ENCODE results near the gene PAM16. TPM values are rescaled to one million over a fixed set of nuclear protein-coding genes. Genes with fewer than 3 reads are reported as not detected.

Gene PAM16
- total and polyA plus RNA-seq, 2 of the 8 experiments (the other 6 are each of a cell fraction or from before 2014, with no cell fraction given): 78.3 to 198 TPM

DNA sequence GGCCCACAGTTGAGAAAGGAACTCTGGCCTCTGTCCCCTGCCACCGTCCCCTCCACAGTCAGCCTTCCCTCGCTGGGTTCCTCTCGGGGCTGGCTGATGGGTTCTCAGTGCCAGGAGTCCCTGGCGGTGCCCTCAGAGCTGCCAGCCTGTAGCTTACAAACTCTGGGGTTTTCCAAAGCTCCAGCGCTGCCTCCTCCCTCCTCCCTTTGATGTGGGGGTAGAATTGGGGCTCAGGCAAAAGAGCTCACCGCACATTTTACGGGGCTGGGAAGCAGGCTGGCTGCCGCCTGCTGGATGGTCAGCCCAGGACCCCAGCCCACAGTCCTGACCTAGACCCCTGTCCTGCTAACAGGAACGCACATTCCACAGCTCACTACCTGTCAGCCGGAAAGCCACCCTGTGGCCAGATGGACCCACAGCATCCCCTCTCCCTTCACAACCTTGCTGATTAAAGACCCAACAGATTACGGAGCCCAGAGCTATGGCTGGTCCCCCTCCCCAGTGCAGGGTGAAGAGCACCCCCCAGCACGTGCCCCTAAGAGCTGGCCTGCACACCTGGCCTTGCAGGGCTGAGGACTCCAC is 26.5 kb upstream of the PAM16 start:
- CTCF ChIA-PET (ENCODE audit: partially characterized antibody): interaction anchor here (0.6 to 24.8 kb wide), 18 partner anchors 8 to 394 kb away, joined by 3 to 659 read pairs (median 4); no protein-coding TSS in a partner anchor
- FAIRE-seq: no peak
- H3K79me2 ChIP-seq (ENCODE audit: control insufficient read depth in 1 of 2, insufficient read depth in 2 of 2, low read length in 2 of 2): peaks cover 0 to 11% of the 10 kb centered on the region in 2 experiments; a peak in 1 of 4 replicates
- TF ChIP-seq TEAD4 (IDR thresholded peaks at IDR 0.05; ENCODE audit: low read depth, low read length) (peak; percentile 72; the same call in 1 of the 2 replicates), CTBP2 (IDR thresholded peaks at IDR 0.05; ENCODE audit: borderline replicate concordance, insufficient read depth, insufficient read length, low read length) (no peak), RAD21 (IDR thresholded peaks at IDR 0.05 in 1 of 2, conservative IDR thresholded peaks at IDR 0.05 in 1 of 2; ENCODE audit: low read depth in 2 of 2, low read length in 2 of 2) (peak; percentile 36 to 44), RNF2 (IDR thresholded peaks at IDR 0.05; ENCODE audit: borderline replicate concordance, low read depth, low read length, missing control alignments, poor library complexity, severe bottlenecking) (no peak), GABPA (IDR thresholded peaks at IDR 0.05; ENCODE audit: borderline replicate concordance, insufficient read depth, low read length) (peak; percentile 21; the same call in 1 of the 2 replicates)
- TF ChIP-seq, protein P1, sequence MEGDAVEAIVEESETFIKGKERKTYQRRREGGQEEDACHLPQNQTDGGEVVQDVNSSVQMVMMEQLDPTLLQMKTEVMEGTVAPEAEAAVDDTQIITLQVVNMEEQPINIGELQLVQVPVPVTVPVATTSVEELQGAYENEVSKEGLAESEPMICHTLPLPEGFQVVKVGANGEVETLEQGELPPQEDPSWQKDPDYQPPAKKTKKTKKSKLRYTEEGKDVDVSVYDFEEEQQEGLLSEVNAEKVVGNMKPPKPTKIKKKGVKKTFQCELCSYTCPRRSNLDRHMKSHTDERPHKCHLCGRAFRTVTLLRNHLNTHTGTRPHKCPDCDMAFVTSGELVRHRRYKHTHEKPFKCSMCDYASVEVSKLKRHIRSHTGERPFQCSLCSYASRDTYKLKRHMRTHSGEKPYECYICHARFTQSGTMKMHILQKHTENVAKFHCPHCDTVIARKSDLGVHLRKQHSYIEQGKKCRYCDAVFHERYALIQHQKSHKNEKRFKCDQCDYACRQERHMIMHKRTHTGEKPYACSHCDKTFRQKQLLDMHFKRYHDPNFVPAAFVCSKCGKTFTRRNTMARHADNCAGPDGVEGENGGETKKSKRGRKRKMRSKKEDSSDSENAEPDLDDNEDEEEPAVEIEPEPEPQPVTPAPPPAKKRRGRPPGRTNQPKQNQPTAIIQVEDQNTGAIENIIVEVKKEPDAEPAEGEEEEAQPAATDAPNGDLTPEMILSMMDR (IDR thresholded peaks at IDR 0.05; ENCODE audit: control extremely low read depth in 1 of 3, insufficient read depth in 1 of 3, low read depth in 1 of 3, low read length in 3 of 3): peak in 2 of 3 experiments; percentile 43 to 62; a peak in 3 of 4 replicates

More for the DNA sequence above, 26.5 kb upstream of the PAM16 start:
- H3K4me2 ChIP-seq (ENCODE audit: insufficient read depth in 1 of 2, low read depth in 2 of 2, low read length in 2 of 2): peak overlapping the region; percentile 12 to 36
- peak overlapping the region; percentile 83 for H2BK5ac ChIP-seq (ENCODE audit: low read depth, low read length)
- H3K4me1 ChIP-seq (replicated peaks in 1 of 4; ENCODE audit: control insufficient read depth in 3 of 4, insufficient read depth in 4 of 4, low read length in 3 of 4): peaks cover 4 to 58% (median 50%) of the 10 kb centered on the region in 4 experiments
- H3K27me3 ChIP-seq (replicated peaks in 1 of 4; ENCODE audit: control insufficient read depth in 3 of 4, extremely low read depth in 1 of 4, insufficient read depth in 3 of 4, low read length in 3 of 4): no peaks in the 10 kb centered on the region
- peaks cover 3% of the 10 kb centered on the region; the same call in 1 of the 2 replicates for H3K79me1 ChIP-seq (ENCODE audit: low read depth, low read length)
- peak overlapping the region; percentile 40; the same call in 1 of the 2 replicates for H2AK5ac ChIP-seq (ENCODE audit: low read depth, low read length)
- peak overlapping the region; percentile 63; the same call in 1 of the 2 replicates for H2BK12ac ChIP-seq (ENCODE audit: low read depth, low read length)
- no peaks in the 10 kb centered on the region for H3K9me3 ChIP-seq (ENCODE audit: insufficient read depth in 2 of 2, low read depth in 1 of 2, low read length in 1 of 2)
- peak overlapping the region; percentile 66 for H4K91ac ChIP-seq (replicated peaks; ENCODE audit: insufficient read length, low read length)
- H3K18ac ChIP-seq (ENCODE audit: extremely low read depth, low read length): peak overlapping the region; percentile 44; the same call in 1 of the 2 replicates
- H3K36me3 ChIP-seq (ENCODE audit: control insufficient read depth in 2 of 4, insufficient read depth in 4 of 4, low read length in 3 of 4): peaks cover 0 to 18% (median under 1%) of the 10 kb centered on the region in 4 experiments; a peak in 4 of 8 replicates
- no peak for DNase-seq (ENCODE audit: low read depth in 1 of 2, low spot score in 2 of 2)
- no peak overlapping the region for H3K23ac ChIP-seq (ENCODE audit: insufficient read length)
- peak overlapping the region; percentile 12 for H3K4ac ChIP-seq (replicated peaks; ENCODE audit: insufficient read length, low read depth, low read length)
- no peak overlapping the region for H3K27ac ChIP-seq (ENCODE audit: low read depth, low read length)
- H4K5ac ChIP-seq (ENCODE audit: insufficient read length, low read depth, low read length): no peak overlapping the region
- H3K9ac ChIP-seq (replicated peaks in 1 of 4; ENCODE audit: extremely low read depth in 1 of 4, low read depth in 3 of 4, low read length in 3 of 4): no peak overlapping the region; a peak in 1 of 7 replicates
- H3K56ac ChIP-seq (replicated peaks; ENCODE audit: insufficient read length, low read depth, low read length): no peak overlapping the region
- no peak overlapping the region; the same call in 1 of the 2 replicates for H4K8ac ChIP-seq (ENCODE audit: extremely low read depth, insufficient read depth, low read length)
- 67% methylated on average over 12 of the region's 12 CpGs; no CpG with 5 or more reads in 1 of the 2 experiments for WGBS, 2 experiments (ENCODE audit: extremely low coverage in 1 of 2, insufficient coverage in 1 of 2, insufficient read length in 1 of 2, insufficient replicate concordance in 2 of 2, low coverage in 1 of 2, low lambda C conversion rate in 2 of 2, missing lambda C conversion rate in 1 of 2)
- H2AFZ ChIP-seq (ENCODE audit: low read length): no peak overlapping the region
- POLR2A ChIA-PET (ENCODE audit: partially characterized antibody): interaction anchor here (1.4 to 11.7 kb wide), 7 partner anchors 8 to 30 kb away, joined by 4 to 223 read pairs (median 12); partner anchors contain the start of gene PAM16
- no peak overlapping the region for H2BK120ac ChIP-seq (replicated peaks; ENCODE audit: low read depth, low read length)
- H3K23me2 ChIP-seq (ENCODE audit: low read depth, low read length): no peaks in the 10 kb centered on the region; the same call in 1 of the 2 replicates
- H2BK20ac ChIP-seq (ENCODE audit: low read length): peak overlapping the region; percentile 72; the same call in 1 of the 2 replicates
- no peak overlapping the region for H3K14ac ChIP-seq (ENCODE audit: insufficient read length)
- no peak overlapping the region for H3K4me3 ChIP-seq (ENCODE audit: extremely low read depth in 1 of 4, insufficient read depth in 2 of 4, low read depth in 3 of 4, low read length in 4 of 4)
- H4K20me1 ChIP-seq (replicated peaks in 1 of 2; ENCODE audit: control insufficient read depth in 1 of 2, insufficient read depth in 2 of 2, low read length in 2 of 2): peaks cover 4 to 25% of the 10 kb centered on the region in 2 experiments
- peak overlapping the region; percentile 40; the same call in 1 of the 2 replicates for H2BK15ac ChIP-seq (ENCODE audit: low read length)
